SK-N-SH (cell line): ENCODE results near the gene IRAG1. TPM values are rescaled to one million over a fixed set of nuclear protein-coding genes. Genes with fewer than 3 reads are reported as not detected.

Experiments used
- CTCF ChIA-PET: fragments of 300-600, 350-600 bp; formaldehyde crosslinking; extraction: SDS; loops from one replicate; lab custom pipeline; 2021; lab: Yijun Ruan, JAX
- POLR2A ChIA-PET: fragments of 350-600 bp; sonication (Branson Sonifier 250); formaldehyde crosslinking; extraction: SDS; loops from one replicate; lab custom pipeline; 2020; ENCODE audit warnings: antibody characterized with exemption, inconsistent platforms; lab: Yijun Ruan, JAX
- DNase-seq: peaks from one replicate; pipeline ENCODE4 v3.0.0; 2012
- H2AFZ ChIP-seq: fragments of 200-600 bp; sonication (generic); 2 replicates; pipeline ENCODE4 v1.8.1; 2016; ENCODE audit warnings: antibody characterized with exemption, mild to moderate bottlenecking, low read depth
- H3F3A ChIP-seq: fragments of 200-600 bp; sonication (generic); replicated peaks from 2 replicates; pipeline ENCODE3; 2016; ENCODE audit warnings: antibody characterized with exemption, mild to moderate bottlenecking; ENCODE audit not compliant: insufficient read depth
- H3K27ac ChIP-seq, 2 experiments: fragments of 200-500 bp in 1 of 2; fragments of 200-600 bp in 1 of 2; sonication (Bioruptor generic) in 1 of 2; sonication (generic), shearing (Covaris generic) in 1 of 2; 2 replicates each; pipeline versions ENCODE4 v1.5.1 to v1.6.1; 2014 to 2016; ENCODE audit warnings: low read depth in 2 of 2, inconsistent platforms in 1 of 2, low read length in 1 of 2, mild to moderate bottlenecking in 1 of 2, mixed read lengths in 1 of 2
- H3K27me3 ChIP-seq: fragments of 200-600 bp; sonication (generic), shearing (Covaris generic); 2 replicates; pipeline ENCODE4 v1.6.1; 2016; ENCODE audit warnings: mixed run types; ENCODE audit not compliant: insufficient read depth
- H3K36me3 ChIP-seq, 2 experiments: fragments of 200-500 bp in 1 of 2; fragments of 200-600 bp in 1 of 2; sonication (Bioruptor generic) in 1 of 2; sonication (generic) in 1 of 2; replicated peaks in 1 of 2; 2 replicates each; pipeline versions ENCODE3 to v1.5.1; 2014 to 2016; ENCODE audit warnings: low read length in 1 of 2, mild to moderate bottlenecking in 1 of 2; ENCODE audit not compliant: insufficient read depth in 2 of 2, control insufficient read depth in 1 of 2
- H3K4me1 ChIP-seq, 2 experiments: fragments of 200-500 bp in 1 of 2; fragments of 200-600 bp in 1 of 2; sonication (Bioruptor generic) in 1 of 2; sonication (generic), shearing (Covaris generic) in 1 of 2; 2 replicates each; pipeline versions ENCODE4 v1.5.1 to v1.6.1; 2014 to 2016; ENCODE audit warnings: low read depth in 1 of 2, low read length in 1 of 2, mixed run types in 1 of 2; ENCODE audit not compliant: insufficient read depth in 2 of 2, control insufficient read depth in 1 of 2
- H3K4me2 ChIP-seq: fragments of 200-600 bp; sonication (generic), shearing (Covaris generic); 2 replicates; pipeline ENCODE4 v1.6.1; 2017; ENCODE audit warnings: mixed run types
- H3K4me3 ChIP-seq, 2 experiments: fragments of 200-500 bp in 1 of 2; fragments of 200-600 bp in 1 of 2; sonication (Bioruptor generic) in 1 of 2; sonication (generic), shearing (Covaris generic) in 1 of 2; 2 replicates each; pipeline versions ENCODE4 v1.5.1 to v1.8.1; 2014 to 2016; ENCODE audit warnings: low read depth in 2 of 2, inconsistent platforms in 1 of 2, low read length in 1 of 2, mild to moderate bottlenecking in 1 of 2, mixed read lengths in 1 of 2, moderate library complexity in 1 of 2
- H3K79me2 ChIP-seq: fragments of 200-600 bp; sonication (generic); 2 replicates; pipeline ENCODE4 v1.8.1; 2017; ENCODE audit warnings: mild to moderate bottlenecking; ENCODE audit not compliant: insufficient read depth
- H3K9ac ChIP-seq: fragments of 200-600 bp; sonication (generic); 2 replicates; pipeline ENCODE4 v1.6.1; 2017; ENCODE audit warnings: mixed run types
- H3K9me2 ChIP-seq: fragments of 200-600 bp; sonication (generic); 2 replicates; pipeline ENCODE4 v1.6.1; 2017; ENCODE audit warnings: mixed run types
- H3K9me3 ChIP-seq: fragments of 200-600 bp; sonication (generic); 2 replicates; pipeline ENCODE4 v1.6.1; 2017; ENCODE audit warnings: mixed run types, mild to moderate bottlenecking, moderate library complexity
- H4K20me1 ChIP-seq: fragments of 200-600 bp; sonication (generic); 2 replicates; pipeline ENCODE4 v1.6.1; 2017; ENCODE audit warnings: mild to moderate bottlenecking, mixed run types; ENCODE audit not compliant: insufficient read depth
- ELF1 ChIP-seq: IDR thresholded peaks from 2 replicates; pipeline ENCODE4 v1.4.0; 2012
- EP300 ChIP-seq, 2 experiments: IDR thresholded peaks; 2 replicates each; pipeline versions ENCODE4 v1.4.0 to v1.6.1; 2012; ENCODE audit warnings: borderline replicate concordance in 1 of 2, low read depth in 1 of 2, low read length in 1 of 2
- GABPA ChIP-seq: IDR thresholded peaks from 2 replicates; pipeline ENCODE4 v1.4.0; 2012; ENCODE audit warnings: low read depth, mild to moderate bottlenecking
- MXI1 ChIP-seq: IDR thresholded peaks from 2 replicates; pipeline ENCODE4 v1.6.1; 2012; ENCODE audit warnings: mild to moderate bottlenecking, low read depth, low read length, improper control_type of control experiment
- RAD21 ChIP-seq: IDR thresholded peaks from 2 replicates; pipeline ENCODE4 v1.6.1; 2012; ENCODE audit warnings: mild to moderate bottlenecking, low read length
- RFX5 ChIP-seq: IDR thresholded peaks from 2 replicates; pipeline ENCODE4 v1.6.1; 2012; ENCODE audit warnings: mild to moderate bottlenecking, improper control_type of control experiment, low read length
- RXRA ChIP-seq: IDR thresholded peaks from 2 replicates; pipeline ENCODE4 v1.4.0; 2012; ENCODE audit warnings: low read depth, mild to moderate bottlenecking, borderline replicate concordance
- SIN3A ChIP-seq: IDR thresholded peaks from 2 replicates; pipeline ENCODE4 v1.6.1; 2012; ENCODE audit warnings: low read depth, mild to moderate bottlenecking, low read length, moderate library complexity, borderline replicate concordance
- SMC3 ChIP-seq: IDR thresholded peaks from 2 replicates; pipeline ENCODE4 v1.6.1; 2012; ENCODE audit warnings: low read depth, low read length, improper control_type of control experiment
- USF1 ChIP-seq: IDR thresholded peaks from 2 replicates; pipeline ENCODE4 v1.4.0; 2012; ENCODE audit warnings: low read depth, borderline replicate concordance
- ZBTB33 ChIP-seq: IDR thresholded peaks from 2 replicates; pipeline ENCODE4 v1.4.0; 2012; ENCODE audit warnings: low read depth, borderline replicate concordance
- WGBS: methylation state at CpG from one replicate; pipeline ENCODE4 v1.1.6; 2017; ENCODE audit warnings: low lambda C conversion rate; 5-methylcytosine and 5-hydroxymethylcytosine counted together
- polyA plus RNA-seq, 3 experiments: library from polyadenylated mRNA; depleted of rRNA; stranded (reverse); fragments of >200 nt; gene quantifications; 2 replicates each; pipeline ENCODE4 v1.2.3, GENCODE V29; 2012
- TF ChIP-seq, protein P1 (sequence below): fragments of 200-600 bp; sonication (generic); IDR thresholded peaks from 2 replicates; pipeline ENCODE4 v1.6.1; 2017; ENCODE audit warnings: antibody characterized with exemption, mild to moderate bottlenecking, moderate library complexity

IRAG1 gene
- polyA plus RNA-seq, 1 of the 3 experiments (the other 2 are of a cell fraction): 0.05 TPM

GRCh38 chr11:10688401-10688800 lies 5.2 kb downstream of the IRAG1 start:
- H3K79me2 ChIP-seq: no peaks in the 10 kb centered on the region
- no peak overlapping the region for H3K9ac ChIP-seq
- POLR2A ChIA-PET: no interaction called here
- H3K4me1 ChIP-seq: peaks cover 0 to 1% of the 10 kb centered on the region in 2 experiments; a peak in 1 of 4 replicates
- no peaks in the 10 kb centered on the region for H4K20me1 ChIP-seq
- no peak for DNase-seq
- no peaks in the 10 kb centered on the region for H3K9me3 ChIP-seq
- no peak overlapping the region for H2AFZ ChIP-seq
- 80% methylated on average over 2 of the region's 2 CpGs for WGBS
- H3K4me2 ChIP-seq: no peak overlapping the region
- no peaks in the 10 kb centered on the region for H3K36me3 ChIP-seq
- H3K4me3 ChIP-seq: no peak overlapping the region
- no peak overlapping the region for H3K27ac ChIP-seq
- CTCF ChIA-PET: no interaction called here
- TF ChIP-seq, protein P1, sequence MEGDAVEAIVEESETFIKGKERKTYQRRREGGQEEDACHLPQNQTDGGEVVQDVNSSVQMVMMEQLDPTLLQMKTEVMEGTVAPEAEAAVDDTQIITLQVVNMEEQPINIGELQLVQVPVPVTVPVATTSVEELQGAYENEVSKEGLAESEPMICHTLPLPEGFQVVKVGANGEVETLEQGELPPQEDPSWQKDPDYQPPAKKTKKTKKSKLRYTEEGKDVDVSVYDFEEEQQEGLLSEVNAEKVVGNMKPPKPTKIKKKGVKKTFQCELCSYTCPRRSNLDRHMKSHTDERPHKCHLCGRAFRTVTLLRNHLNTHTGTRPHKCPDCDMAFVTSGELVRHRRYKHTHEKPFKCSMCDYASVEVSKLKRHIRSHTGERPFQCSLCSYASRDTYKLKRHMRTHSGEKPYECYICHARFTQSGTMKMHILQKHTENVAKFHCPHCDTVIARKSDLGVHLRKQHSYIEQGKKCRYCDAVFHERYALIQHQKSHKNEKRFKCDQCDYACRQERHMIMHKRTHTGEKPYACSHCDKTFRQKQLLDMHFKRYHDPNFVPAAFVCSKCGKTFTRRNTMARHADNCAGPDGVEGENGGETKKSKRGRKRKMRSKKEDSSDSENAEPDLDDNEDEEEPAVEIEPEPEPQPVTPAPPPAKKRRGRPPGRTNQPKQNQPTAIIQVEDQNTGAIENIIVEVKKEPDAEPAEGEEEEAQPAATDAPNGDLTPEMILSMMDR: peak; percentile 34; the same call in 1 of the 2 replicates
- TF ChIP-seq RAD21: no peak
- no peak for TF ChIP-seq SIN3A
- TF ChIP-seq EP300 (IDR thresholded peaks at IDR 0.05; ENCODE audit: borderline replicate concordance in 1 of 2, low read depth in 1 of 2, low read length in 1 of 2): no peak
- TF ChIP-seq SMC3: no peak
- TF ChIP-seq RXRA: no peak
- TF ChIP-seq, all 33 proteins: peak for 1
- Histone ChIP-seq H3K27me3 (peaks cover 7% of the 10 kb centered on the region; the same call in 1 of the 2 replicates), H3F3A (no peaks in the 10 kb centered on the region), H3K9me2 (no peaks in the 10 kb centered on the region)

GRCh38 chr11:10686311-10686710 lies 7.2 kb downstream of the IRAG1 start:
- ChIA-PET POLR2A (no interaction called here), CTCF (no interaction called here)
- Histone ChIP-seq H3K27ac (no peak overlapping the region), H2AFZ (no peak overlapping the region), H3F3A (no peaks in the 10 kb centered on the region), H3K4me1 (no peaks in the 10 kb centered on the region), H3K9me3 (no peaks in the 10 kb centered on the region), H4K20me1 (no peaks in the 10 kb centered on the region), H3K9ac (no peak overlapping the region), H3K36me3 (no peaks in the 10 kb centered on the region), H3K4me3 (no peak overlapping the region), H3K79me2 (no peaks in the 10 kb centered on the region), H3K4me2 (no peak overlapping the region), H3K9me2 (no peaks in the 10 kb centered on the region), H3K27me3 (peaks cover 7% of the 10 kb centered on the region; the same call in 1 of the 2 replicates)
- no peak for DNase-seq
- WGBS: 67% methylated on average over 1 of the region's 1 CpG
- TF ChIP-seq RAD21 (no peak), GABPA (no peak), MXI1 (no peak)

DNA sequence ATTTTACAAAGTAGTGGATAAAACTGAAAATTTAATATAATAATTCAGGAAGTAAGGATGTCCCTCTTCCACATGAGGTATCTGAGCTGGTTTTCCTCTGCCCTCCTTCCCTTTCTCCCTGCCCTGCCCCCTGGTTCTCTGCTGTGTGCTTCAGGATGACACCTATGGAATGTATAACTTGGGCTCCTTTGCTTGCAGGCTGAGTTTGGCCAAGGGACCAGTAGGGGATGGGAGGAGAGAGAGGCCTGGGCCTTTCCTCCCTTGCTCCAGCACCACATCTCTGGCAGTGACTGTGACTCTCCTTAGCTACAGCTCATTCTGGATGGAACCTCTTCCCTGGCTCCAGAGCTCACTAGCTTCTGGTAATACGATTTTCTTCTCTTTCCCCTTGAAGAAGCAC lies 10.1 kb downstream of the IRAG1 start:
- DNase-seq: no peak
- Histone ChIP-seq H3K9ac (no peak overlapping the region), H3K27ac (no peak overlapping the region), H3K4me1 (no peaks in the 10 kb centered on the region), H3K4me3 (no peak overlapping the region), H3F3A (no peaks in the 10 kb centered on the region), H3K4me2 (no peak overlapping the region), H3K79me2 (no peaks in the 10 kb centered on the region), H4K20me1 (no peaks in the 10 kb centered on the region), H3K9me3 (no peaks in the 10 kb centered on the region), H3K36me3 (no peaks in the 10 kb centered on the region), H2AFZ (no peak overlapping the region), H3K27me3 (peaks cover 14% of the 10 kb centered on the region; the same call in 1 of the 2 replicates), H3K9me2 (no peaks in the 10 kb centered on the region)
- CTCF ChIA-PET: interaction anchor here (1.0 to 1.2 kb wide), 3 partner anchors 10 to 29 kb away, joined by 3 to 6 read pairs (median 3); no protein-coding TSS in a partner anchor
- no peak for TF ChIP-seq MXI1
- no peak for TF ChIP-seq RFX5
- TF ChIP-seq GABPA: no peak
- no peak for TF ChIP-seq ZBTB33
- no peak for TF ChIP-seq USF1
- no peak for TF ChIP-seq ELF1
- TF ChIP-seq SIN3A: no peak
- 18% methylated on average over 1 of the region's 1 CpG for WGBS
- POLR2A ChIA-PET: no interaction called here
